Testis (tissue), 2 donors: ENCODE measurements around the gene RASSF3.

ENCODE experiments used
- CTCF ChIP-seq, 3 experiments: fragments of 450-650 bp in 2 of 3; fragments of 200-600 bp in 1 of 3; sonication (generic) in 1 of 3; IDR thresholded peaks; one replicate each; pipeline ENCODE4 v1.5.1; 2016 to 2019; ENCODE audit warnings: antibody characterized with exemption in 3 of 3, mild to moderate bottlenecking in 2 of 3, moderate library complexity in 1 of 3
- POLR2A ChIP-seq: fragments of 450-650 bp; IDR thresholded peaks from one replicate; pipeline ENCODE4 v1.6.1; 2017; ENCODE audit warnings: antibody characterized with exemption, mild to moderate bottlenecking, moderate library complexity

- TF ChIP-seq CTCF (IDR thresholded peaks at IDR 0.05) (no peak), POLR2A (no peak)
Measured at GRCh38 chr12:64681200-64682052, 71.1 kb downstream of the RASSF3 start.
